B cell (primary cell): Measurements from ENCODE around the gene ZNF330. TPM values are rescaled to one million over a fixed set of nuclear protein-coding genes. Genes with fewer than 3 reads are reported as not detected.

ENCODE experiments used
- ATAC-seq: fragments of 200-7000 bp; cut with Tn5 transposase; one replicate; pipeline ENCODE4 v1.10.0; 2021; ENCODE audit warnings: low read depth, mild to moderate bottlenecking, moderate number of reproducible peaks, moderate library complexity
- CTCF ChIA-PET: fragments of 350-600 bp; sonication (Branson Sonifier 250); formaldehyde crosslinking; loops from one replicate; lab custom pipeline; 2021; ENCODE audit warnings: antibody characterized with exemption, inconsistent platforms; lab: Charles Lee
- POLR2A ChIA-PET: fragments of 350-600 bp; sonication (Branson Sonifier 250); formaldehyde crosslinking; loops from one replicate; lab custom pipeline; 2021; ENCODE audit warnings: antibody characterized with exemption; lab: Charles Lee
- DNase-seq: peaks from one replicate; pipeline ENCODE4 v3.0.0; 2013
- H2AFZ ChIP-seq: 2 replicates; pipeline ENCODE4 v1.6.1; 2012; ENCODE audit warnings: mild to moderate bottlenecking, low read depth, low read length; ENCODE audit not compliant: insufficient read depth, poor library complexity, severe bottlenecking
- H3K27ac ChIP-seq, 2 donors: 1 replicate in 1 of 2; 2 replicates in 1 of 2; pipeline ENCODE4 v1.5.1; 2012 to 2013; ENCODE audit warnings: low read length in 2 of 2, mild to moderate bottlenecking in 2 of 2, moderate library complexity in 1 of 2
- H3K27me3 ChIP-seq, 4 experiments: fragments of 200-600 bp in 1 of 4; sonication (generic) in 1 of 4; replicated peaks in 1 of 4; 1 replicate in 2 of 4; 2 replicates in 2 of 4; pipeline versions ENCODE4 v1.6.1 to v1.7.0; 2013 to 2016; ENCODE audit warnings: low read length in 3 of 4, mild to moderate bottlenecking in 2 of 4, mixed read lengths in 1 of 4, moderate library complexity in 1 of 4; ENCODE audit not compliant: insufficient read depth in 4 of 4, control insufficient read depth in 3 of 4; ENCODE audit errors: control extremely low read depth in 1 of 4
- H3K36me3 ChIP-seq, 2 experiments: replicated peaks in 1 of 2; 1 replicate in 1 of 2; 2 replicates in 1 of 2; pipeline versions ENCODE4 v1.6.1 to v1.7.1; 2013; ENCODE audit warnings: low read length in 1 of 2; ENCODE audit not compliant: insufficient read depth in 2 of 2, control insufficient read depth in 1 of 2; ENCODE audit errors: control extremely low read depth in 1 of 2, extremely low read depth in 1 of 2
- H3K4me1 ChIP-seq, 2 donors: fragments of 200-600 bp in 1 of 2; sonication (generic) in 1 of 2; 1 replicate in 1 of 2; 2 replicates in 1 of 2; pipeline versions ENCODE4 v1.5.1 to v1.6.1; 2013 to 2017; ENCODE audit warnings: low read length in 2 of 2; ENCODE audit not compliant: control insufficient read depth in 2 of 2, insufficient read depth in 2 of 2
- H3K4me2 ChIP-seq: replicated peaks from 2 replicates; pipeline ENCODE3; 2012; ENCODE audit warnings: mild to moderate bottlenecking, low read depth, low read length; ENCODE audit not compliant: poor library complexity, severe bottlenecking
- H3K4me3 ChIP-seq, 5 experiments: fragments of 200-600 bp in 1 of 5; sonication (generic) in 1 of 5; 1 replicate in 3 of 5; 2 replicates in 2 of 5; pipeline versions ENCODE4 v1.5.1 to v1.7.0; 2011 to 2016; ENCODE audit warnings: low read length in 4 of 5, mild to moderate bottlenecking in 4 of 5, low read depth in 2 of 5, control low read depth in 1 of 5, moderate library complexity in 1 of 5; ENCODE audit not compliant: insufficient read depth in 1 of 5; ENCODE audit errors: control extremely low read depth in 1 of 5, extremely low read depth in 1 of 5
- H3K79me2 ChIP-seq: fragments of 200-600 bp; sonication (generic); one replicate; pipeline ENCODE4 v1.6.0; 2016; ENCODE audit warnings: low read length; ENCODE audit not compliant: control insufficient read depth, insufficient read depth
- H3K9ac ChIP-seq: fragments of 200-600 bp; sonication (generic); 2 replicates; pipeline ENCODE4 v1.6.1; 2017; ENCODE audit warnings: mild to moderate bottlenecking, low read length, moderate library complexity
- H3K9me3 ChIP-seq, 3 donors: one replicate each; pipeline versions ENCODE4 v1.6.1 to v1.7.1; 2013; ENCODE audit warnings: low read length in 2 of 3; ENCODE audit not compliant: control insufficient read depth in 2 of 3, insufficient read depth in 1 of 3; ENCODE audit errors: control extremely low read depth in 1 of 3
- H4K20me1 ChIP-seq: 2 replicates; pipeline ENCODE4 v1.6.0; 2012; ENCODE audit warnings: mild to moderate bottlenecking, low read length; ENCODE audit not compliant: insufficient read depth, control insufficient read depth, poor library complexity, severe bottlenecking
- H3K27ac Mint-ChIP-seq: one replicate; pipeline ENCODE4 v1.8.0; 2021; ENCODE audit warnings: mixed read lengths
- H3K27me3 Mint-ChIP-seq: one replicate; pipeline ENCODE4 v1.8.0; 2021; ENCODE audit warnings: mixed read lengths
- H3K4me1 Mint-ChIP-seq: one replicate; pipeline ENCODE4 v1.8.0; 2021; ENCODE audit warnings: mixed read lengths
- H3K4me3 Mint-ChIP-seq: one replicate; pipeline ENCODE4 v1.8.0; 2021; ENCODE audit warnings: mixed read lengths
- H3K9me3 Mint-ChIP-seq: one replicate; pipeline ENCODE4 v1.8.0; 2022; ENCODE audit warnings: mixed read lengths; ENCODE audit not compliant: insufficient read depth
- CTCF ChIP-seq: fragments of 200-600 bp; IDR thresholded peaks from one replicate; pipeline ENCODE4 v1.8.0; 2022; ENCODE audit warnings: antibody characterized with exemption, mild to moderate bottlenecking
- EZH2 ChIP-seq: IDR thresholded peaks from 2 replicates; pipeline ENCODE4 v1.6.1; 2012; ENCODE audit warnings: borderline replicate concordance, low read depth, mild to moderate bottlenecking, moderate library complexity, low read length; ENCODE audit not compliant: insufficient read depth, poor library complexity, severe bottlenecking
- WGBS: methylation state at CpG from one replicate; pipeline ENCODE4 v1.1.5; 2013; ENCODE audit warnings: missing lambda C conversion rate; ENCODE audit not compliant: insufficient coverage; 5-methylcytosine and 5-hydroxymethylcytosine counted together
- intact Hi-C: fragments of 100-400 bp; cut with micrococcal nuclease; formaldehyde crosslinking; loops from one replicate; pipeline ENCODE4 v1.10.0; 2022
- polyA plus RNA-seq: library from polyadenylated mRNA; depleted of rRNA; stranded (reverse); fragments of >200 nt; gene quantifications from 2 replicates; pipeline ENCODE4 v1.2.3, GENCODE V29; 2012
- total RNA-seq, 2 donors: library from RNA; stranded (reverse); fragments of 120-200 nt in 1 of 2; gene quantifications; 1 replicate in 1 of 2; 2 replicates in 1 of 2; pipeline versions ENCODE4 v1.2.3 to v1.2.4, GENCODE V29; 2013 to 2022

Gene ZNF330
- total and polyA plus RNA-seq, 2 donors (not counting 1 experiment from before 2014, with no cell fraction given), result 16.5 to 29.4 TPM

- intact Hi-C loops, result no loop called here
- H3K9me3 ChIP-seq, result no peaks in the 10 kb centered on the region
- Mint-ChIP-seq H3K4me1 (no peaks in the 10 kb centered on the region), H3K9me3 (no peaks in the 10 kb centered on the region), H3K4me3 (no peak overlapping the region), H3K27ac (no peak overlapping the region), H3K27me3 (no peaks in the 10 kb centered on the region)
- H3K27me3 ChIP-seq, result no peaks in the 10 kb centered on the region
- no peak overlapping the region for H3K9ac ChIP-seq
- no peaks in the 10 kb centered on the region for H3K4me1 ChIP-seq
- H2AFZ ChIP-seq, result no peak overlapping the region
- no peak overlapping the region for H3K4me3 ChIP-seq
- H3K79me2 ChIP-seq, result no peaks in the 10 kb centered on the region
- H3K4me2 ChIP-seq, result no peak overlapping the region
- ChIA-PET POLR2A (no interaction called here), CTCF (no interaction called here)
- DNase-seq (no peak), ATAC-seq (no peak)
- H4K20me1 ChIP-seq, result no peaks in the 10 kb centered on the region
- no peak overlapping the region for H3K27ac ChIP-seq
- H3K36me3 ChIP-seq, result no peaks in the 10 kb centered on the region
- no peak for TF ChIP-seq EZH2
- TF ChIP-seq CTCF, result no peak
- no CpG with 5 or more reads among the region's 2 CpGs for WGBS
These were observed 26.2 kb downstream of the ZNF330 start for GRCh38 chr4:141246683-141247429.

GRCh38 chr4:141247430-141247780, 26.7 kb downstream of the ZNF330 start:
- Mint-ChIP-seq H3K27ac (no peak overlapping the region), H3K4me1 (no peaks in the 10 kb centered on the region), H3K4me3 (no peak overlapping the region), H3K9me3 (no peaks in the 10 kb centered on the region), H3K27me3 (no peaks in the 10 kb centered on the region)
- ATAC-seq (no peak), DNase-seq (no peak)
- ChIA-PET CTCF (no interaction called here), POLR2A (no interaction called here)
- H3K27me3 ChIP-seq, result no peaks in the 10 kb centered on the region
- H3K4me3 ChIP-seq, result no peak overlapping the region
- H3K79me2 ChIP-seq, result no peaks in the 10 kb centered on the region
- no peak overlapping the region for H2AFZ ChIP-seq
- intact Hi-C loops, result no loop called here
- no peak overlapping the region for H3K4me2 ChIP-seq
- WGBS, result no CpG with 5 or more reads among the region's 2 CpGs
- H3K4me1 ChIP-seq, result no peaks in the 10 kb centered on the region
- TF ChIP-seq EZH2 (no peak), CTCF (no peak)
- H3K36me3 ChIP-seq, result no peaks in the 10 kb centered on the region
- H3K27ac ChIP-seq, result no peak overlapping the region
- no peaks in the 10 kb centered on the region for H4K20me1 ChIP-seq
- H3K9ac ChIP-seq, result no peak overlapping the region
- no peaks in the 10 kb centered on the region for H3K9me3 ChIP-seq
